HG03045 (cell line): Measurements from ENCODE around the gene YIPF6.
"Not testable (repeated sequence)": the region's sequence is repeated elsewhere in the genome, so short reads cannot be mapped to it uniquely, and the experiment has no call there.

Experiments used
- ATAC-seq: cut with Tn5 transposase; IDR thresholded peaks from one replicate; pipeline ENCODE4 v1.9.1; 2021; ENCODE audit warnings: mild to moderate bottlenecking, moderate library complexity; ENCODE audit not compliant: unreplicated experiment

The YIPF6 gene

DNA sequence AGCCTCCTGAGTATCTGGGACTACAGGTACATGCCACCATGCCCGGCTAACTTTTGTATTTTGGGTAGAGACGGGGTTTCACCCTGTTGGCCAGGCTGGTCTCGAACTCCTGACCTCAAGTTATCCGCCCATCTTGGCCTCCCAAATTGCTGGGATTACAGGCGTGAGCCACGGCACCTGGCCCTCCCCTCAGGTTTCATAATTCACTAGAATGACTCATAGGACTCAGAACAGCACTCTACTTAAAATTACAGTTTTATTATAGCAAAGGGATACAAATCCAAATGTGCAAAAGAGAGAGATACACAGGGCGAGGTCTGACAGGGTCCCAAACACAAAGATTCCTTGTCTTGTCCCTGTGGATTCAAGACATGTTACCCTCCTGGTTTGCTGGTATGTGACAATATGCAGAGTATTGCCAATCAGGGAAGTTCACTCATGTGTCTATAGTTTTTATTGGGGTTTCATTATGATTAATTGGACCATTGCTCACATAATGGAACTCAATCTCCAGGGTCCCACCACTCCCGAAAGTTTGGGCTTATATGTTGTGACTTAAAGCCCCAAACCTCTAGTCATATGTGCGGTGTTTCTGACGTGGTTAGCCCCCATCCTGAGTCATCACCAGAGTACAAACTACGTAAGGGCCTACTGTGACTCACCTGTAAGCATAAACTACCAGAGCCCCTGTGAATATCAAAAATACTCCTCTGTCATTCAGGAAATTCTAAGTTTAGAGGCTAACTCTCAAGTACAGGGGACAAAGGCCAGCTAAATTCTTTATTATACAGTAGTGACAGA lies 5.2 kb downstream of the YIPF6 start:
- peak; percentile 70 for ATAC-seq

DNA sequence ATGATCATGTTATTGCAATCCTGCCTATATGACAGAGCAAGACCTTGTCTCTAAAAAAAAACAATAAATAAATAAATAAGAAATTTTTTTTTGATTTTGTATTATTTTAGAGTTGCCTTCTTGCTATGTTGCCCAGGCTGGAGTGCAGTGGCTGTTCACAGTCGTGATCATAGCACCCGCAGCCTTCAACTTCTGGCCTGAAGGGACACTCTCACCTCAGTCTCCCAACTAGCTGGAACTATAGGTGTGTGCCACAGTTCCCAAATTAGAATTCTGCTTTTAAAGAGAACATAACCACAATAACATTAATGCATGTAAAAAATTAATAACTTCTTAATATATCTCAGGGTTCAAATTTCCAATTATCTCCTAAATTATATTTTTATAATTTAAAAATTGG lies 7.8 kb downstream of the YIPF6 start:
- no peak for ATAC-seq

DNA sequence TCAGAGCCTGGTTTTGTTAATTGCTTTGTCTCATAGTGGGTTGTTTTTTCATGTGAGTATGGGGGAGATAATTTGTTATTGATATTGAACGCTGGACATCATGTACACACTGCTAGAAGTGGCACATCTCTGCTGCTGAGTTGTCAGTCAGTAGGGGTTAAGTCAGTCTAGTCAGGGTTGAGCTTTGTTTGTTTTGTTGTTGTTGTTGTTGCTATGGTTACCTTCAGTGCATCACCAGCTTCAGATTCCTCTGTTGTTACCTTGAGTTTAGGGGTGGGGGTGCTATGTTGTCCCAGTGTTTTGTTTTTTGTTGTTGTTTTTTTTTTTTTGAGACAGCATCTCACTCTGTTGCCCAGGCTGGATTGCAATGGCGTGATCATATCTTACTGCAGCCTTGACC lies 9.9 kb downstream of the YIPF6 start:
- ATAC-seq = no peak

DNA sequence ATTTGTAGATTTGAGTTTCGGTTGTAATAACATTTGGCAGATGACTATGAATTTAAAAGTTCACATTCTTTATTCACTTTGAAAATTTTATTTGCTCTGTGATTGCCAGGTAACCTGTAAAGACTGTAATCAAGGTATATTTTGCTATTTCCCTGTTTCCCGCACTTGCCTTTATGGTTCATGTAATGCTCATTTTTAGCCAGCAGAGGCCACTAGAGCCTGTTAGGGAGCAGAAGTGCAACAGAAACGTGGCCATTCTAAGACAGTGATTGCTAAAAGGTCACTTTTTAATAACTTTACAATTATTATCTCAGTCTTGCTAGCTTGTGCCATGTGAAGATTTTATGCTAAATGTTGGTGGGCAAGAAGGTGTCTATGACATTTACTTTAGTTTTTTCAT lies 12.4 kb downstream of the YIPF6 start:
- ATAC-seq = no peak

DNA sequence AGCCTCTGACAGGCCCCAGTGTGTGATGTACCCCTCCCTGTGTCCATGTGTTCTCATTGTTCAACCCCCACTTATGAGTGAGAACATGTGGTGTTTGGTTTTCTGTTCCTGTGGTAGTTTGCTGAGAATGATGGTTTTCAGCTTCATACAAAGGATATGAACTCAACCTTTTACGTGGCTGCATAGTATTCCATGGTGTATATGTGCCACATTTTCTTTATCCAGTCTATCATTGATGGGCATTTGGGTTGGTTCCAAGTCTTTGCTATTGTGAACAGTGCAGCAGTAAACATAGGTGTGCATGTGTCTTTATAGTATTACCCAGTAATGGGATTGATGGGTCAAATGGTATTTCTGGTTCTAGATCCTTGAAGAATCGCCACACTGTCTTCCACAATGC lies 25.8 kb downstream of the YIPF6 start:
- ATAC-seq = not testable (repeated sequence)

DNA sequence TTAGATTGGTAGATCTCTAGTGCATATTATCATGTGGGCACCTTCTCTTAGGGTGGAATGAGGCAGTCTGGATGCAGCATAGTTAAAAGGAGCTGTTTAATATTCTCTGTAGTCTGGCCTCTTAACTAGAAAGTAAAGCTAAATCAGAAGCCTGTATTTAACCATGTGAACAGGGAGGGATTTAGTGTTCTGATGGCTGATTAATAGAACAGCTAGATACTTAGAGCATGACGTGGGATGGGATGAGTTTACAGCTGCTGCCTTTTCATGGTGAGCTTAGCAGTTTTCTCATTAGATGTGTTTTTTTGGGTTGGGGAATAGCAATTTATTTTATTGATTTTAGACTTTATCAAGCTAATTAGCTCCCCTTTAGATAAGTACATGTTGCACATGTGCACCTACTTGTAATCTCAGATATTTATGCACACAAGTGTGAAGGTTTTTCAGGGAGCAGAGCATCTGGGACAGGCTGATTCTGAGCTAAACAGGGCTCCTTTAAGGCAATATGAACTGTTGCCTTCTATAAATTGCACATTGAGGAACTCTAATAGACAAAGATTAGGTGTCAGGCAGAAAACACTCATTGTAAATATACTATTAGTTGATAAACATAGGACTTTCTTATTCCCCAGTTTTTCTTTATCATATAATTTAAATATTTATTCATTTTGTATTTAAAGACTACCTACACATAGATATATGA lies 34.1 kb downstream of the YIPF6 start:
- no peak for ATAC-seq

DNA sequence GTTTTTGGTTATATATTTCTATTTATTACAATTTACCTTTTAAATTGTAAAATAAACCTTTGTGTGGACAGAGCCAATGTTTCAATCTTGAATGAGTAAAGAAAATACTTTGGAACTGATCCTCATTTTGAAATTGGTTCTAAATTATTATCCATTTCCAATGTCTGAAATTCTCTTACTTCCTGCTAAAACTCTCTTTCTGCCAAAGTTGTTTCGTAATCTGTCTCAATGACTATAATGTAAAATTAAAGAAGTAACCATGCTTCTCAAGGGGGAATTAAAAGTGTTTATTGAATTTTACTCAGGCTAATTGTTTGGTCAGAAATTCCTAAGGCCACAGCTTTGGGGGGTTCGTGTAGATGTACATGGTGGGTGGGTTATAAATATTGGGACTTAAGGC lies 34.8 kb downstream of the YIPF6 start:
- ATAC-seq = no peak

DNA sequence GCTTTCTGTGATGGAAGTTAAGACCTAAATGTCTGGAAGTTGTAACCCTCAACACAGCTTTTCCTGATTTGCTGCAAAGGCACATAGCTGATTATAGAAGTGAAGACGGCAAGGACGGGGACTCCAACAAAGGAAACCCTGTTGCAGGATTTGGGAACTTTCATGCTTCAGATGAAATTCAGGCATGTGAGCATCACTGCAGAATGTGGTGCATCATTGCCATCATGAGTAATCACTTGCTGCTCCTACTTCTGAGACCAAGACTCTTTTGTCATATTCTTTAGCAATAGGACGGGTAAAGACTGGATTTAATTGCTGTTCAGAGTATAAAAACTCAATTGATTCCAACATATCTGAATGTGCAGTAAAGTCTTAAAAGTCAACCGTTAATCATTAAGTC lies 35.8 kb downstream of the YIPF6 start:
- ATAC-seq = no peak

DNA sequence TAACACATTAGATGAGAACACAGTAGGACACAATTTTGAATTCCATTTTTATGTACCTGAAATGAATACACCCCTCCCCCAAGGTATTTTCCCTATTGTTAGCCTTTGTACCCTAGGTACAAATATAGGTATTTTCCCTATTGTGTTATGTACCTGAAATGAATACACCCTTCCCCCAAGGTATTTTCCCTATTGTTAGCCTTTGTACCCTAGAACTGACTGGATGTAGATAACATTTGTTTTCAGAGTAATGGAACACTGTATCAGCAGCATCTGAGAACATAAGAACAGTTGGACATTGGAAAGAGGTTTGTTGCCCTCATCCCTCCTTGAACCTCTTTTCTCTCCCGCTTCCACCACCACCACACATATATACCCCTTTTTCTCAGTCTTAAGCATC lies 37.6 kb downstream of the YIPF6 start:
- no peak for ATAC-seq

DNA sequence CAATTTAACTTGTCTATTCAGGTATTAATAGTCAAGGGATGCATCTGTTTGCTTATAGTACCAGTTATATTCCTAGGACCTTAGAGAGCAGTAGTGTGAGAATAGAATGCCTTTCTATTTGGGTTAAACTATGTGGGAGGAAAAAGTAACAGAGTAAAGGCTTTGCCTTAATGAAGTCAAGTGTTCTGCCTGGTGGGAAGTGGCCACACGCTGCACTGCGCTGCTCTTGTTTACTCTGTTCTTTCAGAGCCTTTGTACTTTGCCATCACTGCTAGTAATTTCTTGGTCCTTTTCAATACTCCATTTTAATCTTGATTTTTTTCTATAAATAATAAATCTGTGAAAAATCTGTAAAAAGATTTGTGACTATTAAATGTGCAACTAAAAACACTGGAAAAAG lies 38.0 kb downstream of the YIPF6 start:
- no peak for ATAC-seq

DNA sequence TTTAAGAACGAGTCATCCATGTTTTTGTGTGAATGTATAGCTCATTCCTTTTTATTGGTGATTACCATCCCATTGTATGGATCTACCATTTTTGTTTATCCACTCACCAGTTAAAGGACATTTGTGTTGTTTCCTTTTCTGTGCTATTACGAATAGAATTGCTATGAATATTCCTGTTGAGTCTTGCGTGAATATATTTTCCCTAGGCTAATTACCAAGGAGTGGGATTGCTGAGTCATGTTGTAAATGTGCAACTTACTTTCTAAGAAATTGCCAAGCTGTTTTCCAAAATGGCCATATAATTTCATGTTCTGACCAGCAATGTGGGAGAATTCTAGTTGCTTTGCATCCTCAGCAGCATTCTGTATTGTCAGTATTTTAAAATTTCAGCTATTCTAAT lies 51.3 kb downstream of the YIPF6 start:
- ATAC-seq = no peak

DNA sequence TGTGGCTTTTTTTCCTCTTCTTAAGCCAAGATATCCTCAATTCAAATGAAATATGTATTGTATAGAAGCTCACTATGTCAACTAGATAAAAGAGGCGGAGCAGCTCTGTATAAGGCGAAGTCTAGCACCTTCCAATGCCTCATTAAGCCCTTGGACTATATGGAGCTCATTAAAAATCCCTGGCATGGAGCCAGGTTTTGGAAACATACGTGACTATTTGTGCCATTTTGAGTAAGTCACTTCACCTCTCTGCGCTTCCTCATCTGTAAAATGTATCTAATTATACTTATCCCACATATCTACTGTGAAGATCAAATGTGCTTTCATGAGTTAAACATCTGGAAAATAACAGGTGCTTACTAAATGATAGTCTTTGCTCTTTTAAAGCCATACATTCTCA lies 57.2 kb downstream of the YIPF6 start:
- ATAC-seq = no peak

DNA sequence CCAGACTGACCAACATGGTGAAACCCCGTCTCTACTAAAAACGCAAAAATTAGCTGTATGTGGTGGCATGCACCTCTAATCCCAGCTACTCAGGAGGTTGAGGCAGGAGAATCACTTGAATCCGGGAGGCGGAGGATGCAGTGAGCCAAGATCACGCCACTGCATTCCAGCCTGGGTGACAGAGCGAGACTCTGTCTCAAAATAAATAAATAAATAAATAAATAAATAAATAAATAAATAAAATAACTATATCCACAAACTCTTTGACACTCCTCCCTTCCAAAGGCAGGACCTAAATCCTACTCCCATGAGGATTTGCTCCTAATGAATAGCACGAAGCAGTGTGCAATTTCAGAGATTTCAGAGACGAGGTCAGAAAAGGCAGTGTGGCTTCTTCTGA lies 58.3 kb downstream of the YIPF6 start:
- not testable (repeated sequence) for ATAC-seq

DNA sequence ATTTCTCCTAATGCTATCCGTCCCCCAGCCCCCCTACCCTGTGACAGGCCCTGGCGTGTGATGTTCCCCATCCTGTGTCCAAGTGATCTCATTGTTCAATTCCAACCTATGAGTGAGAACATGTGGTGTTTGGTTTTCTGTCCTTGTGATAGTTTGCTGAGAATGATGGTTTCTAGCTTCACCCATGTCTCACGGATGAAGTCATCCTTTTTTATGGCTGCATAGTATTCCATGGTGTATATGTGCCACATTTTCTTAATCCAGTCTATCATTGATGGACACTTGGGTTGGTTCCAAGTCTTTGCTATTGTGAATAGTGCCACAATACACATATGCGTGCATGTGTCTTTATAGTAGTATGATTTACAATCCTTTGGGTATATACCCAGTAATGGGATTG lies 61.1 kb downstream of the YIPF6 start:
- ATAC-seq = not testable (repeated sequence)

DNA sequence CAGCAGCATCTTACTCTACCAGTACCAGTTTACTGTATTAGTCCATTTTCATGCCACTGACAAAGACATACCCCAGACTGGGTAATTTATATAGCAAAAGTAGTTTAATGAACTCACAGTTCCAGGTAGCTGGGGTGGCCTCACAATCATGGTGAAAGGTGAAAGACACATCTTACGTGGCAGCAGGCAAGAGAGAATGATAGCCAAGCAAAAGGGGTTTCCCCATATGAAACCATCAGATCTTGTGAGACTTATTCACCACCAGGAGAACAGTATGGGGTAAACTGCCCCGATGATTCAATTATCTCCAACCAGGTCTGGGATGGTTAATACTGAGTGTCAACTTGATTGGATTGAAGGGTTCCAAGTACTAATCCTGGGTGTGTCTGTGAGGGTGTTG lies 69.3 kb downstream of the YIPF6 start:
- ATAC-seq = no peak

DNA sequence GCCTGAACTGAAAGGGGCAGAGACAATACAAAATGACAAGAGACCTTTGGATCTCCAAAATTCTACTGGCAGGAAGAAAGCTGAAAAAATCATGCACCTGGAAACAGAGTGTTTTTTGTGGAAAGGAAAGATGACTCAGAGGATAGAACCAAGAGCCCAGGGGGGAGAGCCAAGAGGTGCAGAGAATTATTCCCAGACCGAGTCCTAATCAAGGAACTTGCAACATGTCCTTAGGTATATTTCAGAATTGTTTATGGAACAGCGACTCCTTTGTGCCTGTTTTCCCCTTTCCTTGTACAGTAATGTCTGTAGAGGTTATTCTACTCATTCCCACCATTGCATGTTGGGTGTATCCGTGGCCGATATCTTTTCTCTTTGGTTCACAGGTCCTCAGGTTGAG lies 71.7 kb downstream of the YIPF6 start:
- no peak for ATAC-seq

DNA sequence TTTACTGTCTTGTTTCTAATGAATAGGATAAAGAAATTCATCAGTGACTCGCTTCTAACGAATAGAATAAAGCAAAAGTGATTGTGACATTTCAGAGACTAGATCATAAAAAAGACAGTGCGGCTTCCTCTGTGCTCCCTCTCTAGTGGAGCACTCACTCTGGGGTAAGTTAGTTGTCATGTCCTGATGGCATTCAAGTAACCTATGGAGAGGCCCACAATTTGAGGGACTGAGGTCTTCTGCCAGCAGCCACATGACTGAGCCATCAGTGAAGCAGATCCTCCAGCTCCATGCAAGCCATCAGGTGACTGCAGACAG lies 72.4 kb downstream of the YIPF6 start:
- ATAC-seq = no peak

DNA sequence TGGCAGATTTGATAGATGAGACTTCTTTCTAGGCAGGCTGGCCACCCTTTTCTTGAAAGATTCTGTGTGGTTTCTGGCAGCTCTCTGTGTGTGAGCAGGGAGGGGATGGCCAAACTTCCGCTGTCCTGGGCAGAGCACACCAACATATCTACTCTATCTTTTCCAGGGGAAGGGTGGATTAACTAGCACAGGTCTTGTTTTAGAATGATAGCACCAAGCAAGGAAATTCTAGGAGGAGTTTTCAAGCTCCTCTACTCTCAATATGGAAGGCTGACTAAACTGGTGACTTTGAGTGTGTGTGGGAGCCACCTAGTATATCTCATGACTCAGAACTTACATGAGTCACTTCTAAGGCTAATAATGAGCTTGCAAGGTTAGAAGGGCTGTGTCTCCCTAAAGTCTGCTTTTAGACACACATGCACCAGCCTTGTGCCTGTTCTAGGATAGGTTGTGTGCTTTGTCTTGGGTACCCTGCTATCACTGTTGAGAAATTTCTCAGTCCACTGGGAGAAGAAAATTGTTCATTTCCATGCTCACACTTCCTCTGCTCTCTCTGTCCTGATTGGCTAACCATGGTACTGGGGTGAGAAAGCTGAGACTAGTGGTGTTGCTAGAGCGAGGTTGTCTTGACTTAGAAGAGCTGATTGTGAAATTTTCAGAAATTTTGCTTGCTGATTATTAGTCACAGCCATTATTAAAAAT lies 72.9 kb downstream of the YIPF6 start:
- ATAC-seq = peak; percentile 95

DNA sequence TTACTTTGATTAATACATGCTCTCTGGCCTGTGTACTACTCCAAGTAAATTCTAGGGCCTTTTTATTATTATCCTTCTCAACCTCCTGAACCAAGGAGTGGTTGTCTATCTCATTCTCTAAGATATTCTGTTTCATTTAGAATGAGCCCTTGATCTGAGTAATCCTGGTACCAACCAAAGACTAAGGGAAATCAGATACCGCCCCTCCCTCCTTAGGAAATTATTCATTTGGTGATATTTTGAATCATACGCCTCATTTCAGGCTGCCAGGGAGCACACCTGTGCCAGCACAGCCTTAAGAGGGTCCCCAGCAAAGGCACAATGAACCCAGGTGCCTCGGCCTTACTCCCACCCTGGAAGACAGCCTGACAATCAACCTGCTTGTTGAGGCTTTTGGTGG lies 75.4 kb downstream of the YIPF6 start:
- ATAC-seq = no peak

DNA sequence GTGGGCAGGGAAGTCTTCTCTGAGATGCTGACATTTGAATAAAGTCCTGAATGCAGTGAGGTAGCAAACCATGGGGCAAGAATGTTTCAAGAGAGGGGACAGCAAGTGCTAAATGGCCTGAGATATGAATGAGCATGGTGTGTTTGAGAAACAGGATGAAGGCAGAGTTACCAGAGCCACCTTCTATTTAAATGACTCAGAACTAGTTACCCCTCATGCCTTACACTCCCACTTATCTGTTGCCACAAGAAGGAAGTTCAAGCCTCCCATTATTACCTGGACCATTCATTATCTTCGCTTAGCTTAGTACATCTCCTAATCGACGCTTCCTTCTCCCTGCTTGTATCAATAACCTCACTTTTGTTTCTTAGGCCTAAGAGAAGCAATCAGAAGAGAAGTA lies 81.0 kb downstream of the YIPF6 start:
- ATAC-seq = no peak

DNA sequence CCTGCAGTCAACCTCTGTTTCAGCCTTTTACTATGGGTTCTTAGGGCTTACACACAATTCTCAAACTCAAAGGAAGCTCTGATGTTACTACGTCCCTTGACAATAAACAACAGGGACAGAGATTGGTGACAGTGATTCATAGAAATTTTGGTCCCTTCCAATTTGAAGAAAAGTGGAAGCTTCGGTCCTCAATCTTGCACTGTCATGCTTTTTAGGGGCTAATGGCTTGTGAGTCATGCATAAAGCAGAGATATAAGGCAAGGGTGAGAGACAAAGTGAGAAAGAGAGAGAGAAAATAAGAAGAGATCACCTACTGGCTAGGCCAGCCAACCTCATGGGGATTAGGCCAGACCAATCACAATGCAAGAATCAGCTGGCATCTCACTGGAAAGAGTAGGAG lies 85.4 kb downstream of the YIPF6 start:
- ATAC-seq = no peak
